KMS-11 (cell line): ENCODE data around the gene TPRN.

Experiments used
- H2AFZ ChIP-seq: fragments of 200-600 bp; sonication (generic); 2 replicates; pipeline ENCODE4 v1.6.1; 2016; ENCODE audit warnings: antibody characterized with exemption, mixed run types, low read depth
- H3K27ac ChIP-seq: fragments of 200-600 bp; sonication (generic); 2 replicates; pipeline ENCODE4 v1.6.1; 2016; ENCODE audit warnings: mild to moderate bottlenecking, mixed run types
- H3K27me3 ChIP-seq: fragments of 200-600 bp; sonication (generic); 2 replicates; pipeline ENCODE4 v1.6.1; 2017; ENCODE audit warnings: mild to moderate bottlenecking, low read depth, mixed run types, moderate library complexity; ENCODE audit not compliant: insufficient read depth
- H3K36me3 ChIP-seq: fragments of 200-600 bp; sonication (generic); 2 replicates; pipeline ENCODE4 v1.6.1; 2017; ENCODE audit warnings: mild to moderate bottlenecking, mixed run types; ENCODE audit not compliant: insufficient read depth
- H3K4me1 ChIP-seq: fragments of 200-600 bp; sonication (generic); 2 replicates; pipeline ENCODE4 v1.6.1; 2016; ENCODE audit warnings: mild to moderate bottlenecking, low read depth, mixed run types; ENCODE audit not compliant: poor library complexity, severe bottlenecking
- H3K4me2 ChIP-seq: fragments of 200-600 bp; sonication (generic); 2 replicates; pipeline ENCODE4 v1.7.0; 2016; ENCODE audit warnings: mild to moderate bottlenecking, mixed run types
- H3K4me3 ChIP-seq: fragments of 200-600 bp; sonication (generic); IDR thresholded peaks from 2 replicates; pipeline ENCODE4 v1.6.1; 2017; ENCODE audit warnings: low read depth, low read length, mixed read lengths; ENCODE audit not compliant: insufficient read depth
- H3K79me2 ChIP-seq: fragments of 200-600 bp; sonication (generic); 2 replicates; pipeline ENCODE4 v1.6.1; 2016; ENCODE audit warnings: low read depth, mixed run types; ENCODE audit not compliant: insufficient read depth
- H3K9ac ChIP-seq: fragments of 200-600 bp; sonication (generic); 2 replicates; pipeline ENCODE4 v1.6.1; 2016; ENCODE audit warnings: mild to moderate bottlenecking, mixed run types
- H4K20me1 ChIP-seq: fragments of 200-600 bp; sonication (generic); 2 replicates; pipeline ENCODE4 v1.6.1; 2016; ENCODE audit warnings: mild to moderate bottlenecking, mixed run types; ENCODE audit not compliant: insufficient read depth
- TF ChIP-seq, protein P1 (sequence below): fragments of 200-600 bp; sonication (generic); conservative IDR thresholded peaks from 2 replicates; pipeline ENCODE4 v1.6.1; 2017; ENCODE audit warnings: low read depth, mild to moderate bottlenecking, antibody characterized with exemption, low read length, moderate library complexity, mixed read lengths

Gene TPRN

GRCh38 chr9:137173796-137174664 is 26.5 kb downstream of the TPRN start:
- no peaks in the 10 kb centered on the region for H4K20me1 ChIP-seq
- H3K4me1 ChIP-seq = peaks cover 31% of the 10 kb centered on the region
- H3K36me3 ChIP-seq = no peaks in the 10 kb centered on the region
- TF ChIP-seq, protein P1, sequence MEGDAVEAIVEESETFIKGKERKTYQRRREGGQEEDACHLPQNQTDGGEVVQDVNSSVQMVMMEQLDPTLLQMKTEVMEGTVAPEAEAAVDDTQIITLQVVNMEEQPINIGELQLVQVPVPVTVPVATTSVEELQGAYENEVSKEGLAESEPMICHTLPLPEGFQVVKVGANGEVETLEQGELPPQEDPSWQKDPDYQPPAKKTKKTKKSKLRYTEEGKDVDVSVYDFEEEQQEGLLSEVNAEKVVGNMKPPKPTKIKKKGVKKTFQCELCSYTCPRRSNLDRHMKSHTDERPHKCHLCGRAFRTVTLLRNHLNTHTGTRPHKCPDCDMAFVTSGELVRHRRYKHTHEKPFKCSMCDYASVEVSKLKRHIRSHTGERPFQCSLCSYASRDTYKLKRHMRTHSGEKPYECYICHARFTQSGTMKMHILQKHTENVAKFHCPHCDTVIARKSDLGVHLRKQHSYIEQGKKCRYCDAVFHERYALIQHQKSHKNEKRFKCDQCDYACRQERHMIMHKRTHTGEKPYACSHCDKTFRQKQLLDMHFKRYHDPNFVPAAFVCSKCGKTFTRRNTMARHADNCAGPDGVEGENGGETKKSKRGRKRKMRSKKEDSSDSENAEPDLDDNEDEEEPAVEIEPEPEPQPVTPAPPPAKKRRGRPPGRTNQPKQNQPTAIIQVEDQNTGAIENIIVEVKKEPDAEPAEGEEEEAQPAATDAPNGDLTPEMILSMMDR = no peak
- H3K4me2 ChIP-seq = no peak overlapping the region
- H3K4me3 ChIP-seq = no peak overlapping the region
- H2AFZ ChIP-seq = no peak overlapping the region
- H3K27ac ChIP-seq = no peak overlapping the region
- H3K27me3 ChIP-seq = no peaks in the 10 kb centered on the region
- no peak overlapping the region for H3K9ac ChIP-seq
- H3K79me2 ChIP-seq = no peaks in the 10 kb centered on the region

- Histone ChIP-seq H3K4me2 (no peak overlapping the region), H3K9ac (no peak overlapping the region), H3K36me3 (no peaks in the 10 kb centered on the region), H3K27me3 (peaks cover 4% of the 10 kb centered on the region), H4K20me1 (no peaks in the 10 kb centered on the region), H2AFZ (no peak overlapping the region), H3K4me1 (peaks cover 31% of the 10 kb centered on the region), H3K79me2 (no peaks in the 10 kb centered on the region), H3K27ac (no peak overlapping the region), H3K4me3 (no peak overlapping the region)
- TF ChIP-seq, protein P1 = no peak
These were observed 27.4 kb downstream of the TPRN start for GRCh38 chr9:137172901-137173795.

DNA sequence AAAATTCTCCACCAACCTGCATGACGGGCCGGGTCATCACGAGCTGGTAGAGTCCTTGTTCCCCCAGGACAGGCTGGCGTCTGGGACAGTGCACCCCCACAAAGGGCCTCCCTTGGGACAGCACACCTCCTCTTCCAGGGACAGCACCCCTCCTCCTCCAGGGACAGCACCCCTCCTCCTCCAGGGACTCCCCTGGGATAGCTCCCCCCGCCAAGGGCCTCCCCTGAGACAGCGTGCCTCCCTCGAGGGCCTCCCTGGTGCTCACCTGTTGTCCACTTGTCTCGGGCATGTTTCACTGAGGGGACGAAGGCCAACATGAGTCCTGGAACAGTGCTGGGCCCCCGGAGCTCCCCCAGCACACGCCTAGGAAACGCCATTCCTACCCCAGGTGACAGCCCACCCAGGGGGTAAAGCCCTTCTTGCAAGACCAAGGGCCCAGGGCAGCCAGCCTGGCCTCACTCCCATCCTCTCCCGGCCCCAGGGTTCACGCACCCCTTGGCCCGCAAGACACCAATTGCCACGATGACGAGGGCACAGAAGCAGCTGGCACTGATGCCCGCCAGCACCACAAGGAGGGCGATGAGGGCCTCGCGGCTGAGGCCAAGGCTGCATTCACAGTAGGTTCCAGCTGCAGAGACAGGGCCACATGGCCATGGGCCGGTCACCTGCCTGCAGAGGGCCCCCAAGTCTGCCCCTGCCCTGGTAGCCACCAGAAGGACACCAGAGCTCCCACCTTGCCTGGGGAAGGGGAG is 29.2 kb downstream of the TPRN start:
- H3K79me2 ChIP-seq = no peaks in the 10 kb centered on the region
- peaks cover 22% of the 10 kb centered on the region for H3K27me3 ChIP-seq
- no peaks in the 10 kb centered on the region for H4K20me1 ChIP-seq
- H3K27ac ChIP-seq = no peak overlapping the region
- H3K4me1 ChIP-seq = peaks cover 44% of the 10 kb centered on the region
- TF ChIP-seq, protein P1 = no peak
- no peak overlapping the region for H3K9ac ChIP-seq
- H3K36me3 ChIP-seq = no peaks in the 10 kb centered on the region
- H3K4me3 ChIP-seq = no peak overlapping the region
- no peak overlapping the region for H2AFZ ChIP-seq
- H3K4me2 ChIP-seq = no peak overlapping the region

DNA sequence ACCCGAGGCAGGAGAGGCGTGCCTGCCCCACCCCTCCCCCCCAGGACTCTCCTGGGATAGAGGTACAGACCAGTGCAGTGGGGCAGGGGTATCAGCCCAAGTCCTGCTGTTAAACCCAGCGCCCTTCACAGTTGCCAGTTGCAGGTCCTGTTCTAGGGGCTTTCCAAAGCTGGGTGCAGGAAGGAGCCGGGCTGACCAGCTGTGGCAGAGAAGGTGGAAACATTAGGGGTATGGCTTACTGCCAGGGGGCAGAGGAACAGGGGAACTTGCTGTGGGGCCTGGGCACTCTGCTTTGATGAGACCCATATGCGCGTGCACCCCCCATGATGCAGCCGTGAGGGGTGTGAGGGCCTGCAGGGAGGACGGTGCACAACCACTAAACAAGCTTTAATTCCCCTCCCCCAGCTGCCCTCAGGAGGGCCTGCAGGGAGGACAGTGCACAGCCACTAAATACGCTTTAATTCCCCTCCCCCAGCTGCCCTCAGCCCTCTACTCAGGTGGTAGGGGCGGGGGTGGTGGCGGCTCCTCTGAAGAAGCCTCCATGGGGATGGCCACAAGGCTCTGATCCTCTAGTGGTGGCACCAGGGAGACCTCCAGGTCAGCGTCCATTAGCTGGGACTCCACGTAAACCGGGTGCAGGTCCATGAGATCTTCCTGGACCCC is 29.9 kb downstream of the TPRN start:
- H3K27ac ChIP-seq = no peak overlapping the region
- no peaks in the 10 kb centered on the region for H3K79me2 ChIP-seq
- peaks cover 47% of the 10 kb centered on the region for H3K4me1 ChIP-seq
- no peaks in the 10 kb centered on the region for H4K20me1 ChIP-seq
- H3K36me3 ChIP-seq = no peaks in the 10 kb centered on the region
- H3K4me2 ChIP-seq = peak overlapping the region; percentile 60
- H3K27me3 ChIP-seq = peaks cover 29% of the 10 kb centered on the region
- no peak overlapping the region for H3K4me3 ChIP-seq
- H2AFZ ChIP-seq = peak overlapping the region; percentile 26; the same call in 1 of the 2 replicates
- TF ChIP-seq, protein P1 = no peak
- no peak overlapping the region for H3K9ac ChIP-seq
